HepG2 (cell line): ENCODE measurements around the gene AFG1L. TPM values are rescaled to one million over a fixed set of nuclear protein-coding genes. Genes with fewer than 3 reads are reported as not detected.

Experiments
- ARID4A ChIP-seq: sonication (generic); formaldehyde crosslinking; IDR thresholded peaks from 2 replicates; pipeline ENCODE4 v1.5.0; 2020; ENCODE audit warnings: mild to moderate bottlenecking, missing genetic modification reagents, borderline replicate concordance
- CREB1 ChIP-seq, 2 experiments: fragments of 450-650 bp in 1 of 2; IDR thresholded peaks; 2 replicates each; pipeline ENCODE4 v1.6.1; 2016 to 2017; ENCODE audit warnings: control low read depth in 1 of 2, mild to moderate bottlenecking in 1 of 2, missing compliant biosample characterization in 1 of 2, missing genetic modification characterization in 1 of 2
- FIP1L1 ChIP-seq: fragments of 200-400 bp; formaldehyde crosslinking; IDR thresholded peaks from 2 replicates; pipeline ENCODE4 v1.6.1; 2018; ENCODE audit warnings: low read depth, mild to moderate bottlenecking, low read length, moderate library complexity, borderline replicate concordance; ENCODE audit not compliant: insufficient read depth
- KDM2A ChIP-seq: sonication (generic); formaldehyde crosslinking; IDR thresholded peaks from 2 replicates; pipeline ENCODE4 v1.4.0; 2020; ENCODE audit warnings: low read depth, missing genetic modification reagents, borderline replicate concordance
- NBN ChIP-seq: fragments of 450-650 bp; conservative IDR thresholded peaks from 2 replicates; pipeline ENCODE4 v1.6.1; 2017
- NFE2 ChIP-seq: sonication (generic); formaldehyde crosslinking; IDR thresholded peaks from 2 replicates; pipeline ENCODE4 v1.4.0; 2020; ENCODE audit warnings: missing genetic modification reagents
- POLR2A ChIP-seq, 2 experiments: IDR thresholded peaks; 2 replicates each; pipeline ENCODE4 v1.6.1; 2011; ENCODE audit warnings: low read depth in 2 of 2, low read length in 2 of 2, mild to moderate bottlenecking in 1 of 2, moderate library complexity in 1 of 2; ENCODE audit not compliant: insufficient read depth in 1 of 2
- SCMH1 ChIP-seq: sonication (generic); formaldehyde crosslinking; IDR thresholded peaks from 2 replicates; pipeline ENCODE4 v1.9.0; 2021; ENCODE audit warnings: missing genetic modification reagents, mild to moderate bottlenecking, borderline replicate concordance
- SOX6 ChIP-seq, 2 experiments: fragments of 450-650 bp in 1 of 2; sonication (generic) in 1 of 2; formaldehyde crosslinking in 1 of 2; IDR thresholded peaks; 2 replicates each; pipeline versions ENCODE4 v1.4.0 to v1.6.1; 2017 to 2020; ENCODE audit warnings: antibody characterized with exemption in 1 of 2, mild to moderate bottlenecking in 1 of 2, missing genetic modification reagents in 1 of 2
- UBTF ChIP-seq: sonication (generic); formaldehyde crosslinking; IDR thresholded peaks from 2 replicates; pipeline ENCODE4 v1.4.0; 2020; ENCODE audit warnings: mild to moderate bottlenecking, missing genetic modification reagents
- ZBTB43 ChIP-seq: sonication (generic); formaldehyde crosslinking; conservative IDR thresholded peaks from 2 replicates; pipeline ENCODE4 v1.4.0; 2020; ENCODE audit warnings: missing genetic modification reagents
- ZNF12 ChIP-seq: sonication (generic); formaldehyde crosslinking; IDR thresholded peaks from 2 replicates; pipeline ENCODE4 v1.5.0; 2020; ENCODE audit warnings: missing genetic modification reagents
- ZNF432 ChIP-seq: sonication (generic); formaldehyde crosslinking; IDR thresholded peaks from 2 replicates; pipeline ENCODE4 v1.5.0; 2020; ENCODE audit warnings: missing genetic modification reagents, mild to moderate bottlenecking, borderline replicate concordance
- ZNF607 ChIP-seq: sonication (generic); formaldehyde crosslinking; IDR thresholded peaks from 2 replicates; pipeline ENCODE4 v1.5.1; 2020; ENCODE audit warnings: missing genetic modification reagents, mild to moderate bottlenecking, borderline replicate concordance
- polyA plus RNA-seq, 8 experiments: library from polyadenylated mRNA; depleted of rRNA in 3 of 8; stranded (reverse) in 7 of 8; unstranded in 1 of 8; fragments of >200 nt; fragmentation: Illumina TruSeq in 4 of 8; extraction: Trizol in 4 of 8; gene quantifications; 2 replicates each; pipeline versions ENCODE4 v1.2.1 to v1.2.3, GENCODE V29; 2011 to 2016; ENCODE audit warnings: low read depth in 4 of 8, missing spikeins in 1 of 8, mixed read lengths in 1 of 8; ENCODE audit not compliant: insufficient read depth in 1 of 8
- total RNA-seq, 5 experiments: library from RNA; depleted of rRNA; stranded (reverse); fragments of >200 nt; fragmentation: Illumina TruSeq; extraction: Trizol; gene quantifications; 2 replicates each; pipeline ENCODE4 v1.2.3, GENCODE V29; 2016; ENCODE audit warnings: low read depth in 1 of 5
- TF ChIP-seq, protein P1 (sequence below): sonication (generic); formaldehyde crosslinking; conservative IDR thresholded peaks from 2 replicates; pipeline ENCODE4 v1.4.0; 2020; ENCODE audit warnings: missing genetic modification reagents
- TF ChIP-seq, protein P2 (sequence below): sonication (generic); formaldehyde crosslinking; IDR thresholded peaks from 2 replicates; pipeline ENCODE4 v1.5.0; 2020; ENCODE audit warnings: mild to moderate bottlenecking, missing genetic modification reagents

Gene AFG1L
- total and polyA plus RNA-seq, 2 of the 13 experiments (the other 11 are each of a cell fraction or from before 2014, with no cell fraction given), result 3.1 to 14.0 TPM

DNA sequence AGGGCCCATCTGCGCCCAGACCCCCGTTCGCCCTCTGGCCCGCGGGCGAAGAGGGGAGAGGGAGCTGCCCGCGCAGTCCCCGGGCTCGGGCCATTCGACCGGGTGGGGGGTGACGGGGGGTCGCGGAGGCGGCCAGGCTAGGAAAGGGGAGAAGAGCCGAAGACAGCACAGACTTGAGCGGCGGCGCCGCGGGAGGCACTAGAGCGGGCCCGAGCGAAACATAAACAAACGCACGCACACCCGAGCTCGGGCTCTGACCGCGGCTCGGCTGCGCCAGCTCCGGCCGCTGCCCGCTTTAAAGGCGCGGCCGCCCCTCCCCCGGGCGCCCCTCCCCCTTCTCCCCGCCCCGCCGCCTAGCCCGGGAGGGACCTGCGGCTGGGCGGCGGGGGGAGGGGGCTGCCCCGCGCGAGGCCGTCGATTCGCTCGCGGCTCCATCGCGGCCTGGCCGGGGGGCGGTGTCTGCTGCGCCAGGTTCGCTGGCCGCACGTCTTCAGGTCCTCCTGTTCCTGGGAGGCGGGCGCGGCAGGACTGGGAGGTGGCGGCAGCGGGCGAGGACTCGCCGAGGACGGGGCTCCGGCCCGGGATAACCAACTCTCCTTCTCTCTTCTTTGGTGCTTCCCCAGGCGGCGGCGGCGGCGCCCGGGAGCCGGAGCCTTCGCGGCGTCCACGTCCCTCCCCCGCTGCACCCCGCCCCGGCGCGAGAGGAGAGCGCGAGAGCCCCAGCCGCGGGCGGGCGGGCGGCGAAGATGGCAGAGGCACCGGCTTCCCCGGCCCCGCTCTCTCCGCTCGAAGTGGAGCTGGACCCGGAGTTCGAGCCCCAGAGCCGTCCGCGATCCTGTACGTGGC is 265.8 kb downstream of the AFG1L start, which contains the start of gene FOXO3 (continued):
- TF ChIP-seq, protein P1, sequence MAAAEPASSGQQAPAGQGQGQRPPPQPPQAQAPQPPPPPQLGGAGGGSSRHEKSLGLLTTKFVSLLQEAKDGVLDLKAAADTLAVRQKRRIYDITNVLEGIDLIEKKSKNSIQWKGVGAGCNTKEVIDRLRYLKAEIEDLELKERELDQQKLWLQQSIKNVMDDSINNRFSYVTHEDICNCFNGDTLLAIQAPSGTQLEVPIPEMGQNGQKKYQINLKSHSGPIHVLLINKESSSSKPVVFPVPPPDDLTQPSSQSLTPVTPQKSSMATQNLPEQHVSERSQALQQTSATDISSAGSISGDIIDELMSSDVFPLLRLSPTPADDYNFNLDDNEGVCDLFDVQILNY (CRISPR knock-in tag), result 0 out of 2 replicates have a peak, but pooled peaks have one; percentile 36
- TF ChIP-seq SOX6 (IDR thresholded peaks at IDR 0.05) (no peak), SOX6 (CRISPR knock-in tag; IDR thresholded peaks at IDR 0.05) (peak; percentile 60), POLR2A (IDR thresholded peaks at IDR 0.05; ENCODE audit: insufficient read depth in 1 of 2, low read depth in 2 of 2, low read length in 2 of 2) (peak; percentile 95 to 96), UBTF (peak; percentile 87), ZNF432 (CRISPR knock-in tag) (no peak), NFE2 (CRISPR knock-in tag) (no peak), CREB1 (IDR thresholded peaks at IDR 0.05) (no peak), CREB1 (CRISPR knock-in tag; IDR thresholded peaks at IDR 0.05) (no peak), NBN (no peak), ZNF607 (0 out of 2 replicates have a peak, but pooled peaks have one; percentile 23), ZBTB43 (CRISPR knock-in tag) (peak; percentile 4; the same call in 1 of the 2 replicates), ZNF12 (CRISPR knock-in tag) (no peak), ARID4A (CRISPR knock-in tag) (peak; percentile 10; the same call in 1 of the 2 replicates), FIP1L1 (no peak), SCMH1 (CRISPR knock-in tag) (no peak), KDM2A (CRISPR knock-in tag) (peak; percentile 82)
- TF ChIP-seq, protein P2, sequence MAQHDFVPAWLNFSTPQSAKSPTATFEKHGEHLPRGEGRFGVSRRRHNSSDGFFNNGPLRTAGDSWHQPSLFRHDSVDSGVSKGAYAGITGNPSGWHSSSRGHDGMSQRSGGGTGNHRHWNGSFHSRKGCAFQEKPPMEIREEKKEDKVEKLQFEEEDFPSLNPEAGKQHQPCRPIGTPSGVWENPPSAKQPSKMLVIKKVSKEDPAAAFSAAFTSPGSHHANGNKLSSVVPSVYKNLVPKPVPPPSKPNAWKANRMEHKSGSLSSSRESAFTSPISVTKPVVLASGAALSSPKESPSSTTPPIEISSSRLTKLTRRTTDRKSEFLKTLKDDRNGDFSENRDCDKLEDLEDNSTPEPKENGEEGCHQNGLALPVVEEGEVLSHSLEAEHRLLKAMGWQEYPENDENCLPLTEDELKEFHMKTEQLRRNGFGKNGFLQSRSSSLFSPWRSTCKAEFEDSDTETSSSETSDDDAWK (CRISPR knock-in tag), result no peak
